ENCODE data around the gene HPS4.

The HPS4 gene

DNA sequence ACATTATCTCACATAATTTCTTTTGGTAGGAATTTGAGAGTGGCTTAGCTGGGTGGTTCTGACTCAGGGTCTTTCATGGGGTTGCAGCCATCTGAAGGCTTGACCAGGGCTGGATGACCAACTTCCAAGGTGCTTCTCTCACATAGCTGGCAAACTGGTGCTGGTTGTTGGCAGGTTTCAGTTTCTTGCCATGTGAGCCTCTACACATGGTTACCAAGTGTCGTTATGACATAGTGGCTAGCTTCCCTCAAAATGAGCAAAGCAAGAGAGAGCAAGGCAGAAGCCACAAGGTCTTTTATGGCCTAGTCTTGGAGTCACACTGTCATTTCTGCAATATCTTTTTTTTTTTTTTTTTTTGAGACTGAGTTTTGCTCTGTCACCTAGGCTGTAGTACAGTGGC lies 32.9 kb upstream of the HPS4 start:
- no peaks in the 10 kb centered on the region for H3K36me3 ChIP-seq (ENCODE audit: insufficient read depth, low read length)
- 94% methylated on average over 1 of the region's 1 CpG for WGBS
- H3K9me3 ChIP-seq (ENCODE audit: insufficient read depth, low read depth, low read length), result no peaks in the 10 kb centered on the region
- peaks cover 10% of the 10 kb centered on the region; the same call in 1 of the 2 replicates for H3K4me1 ChIP-seq (ENCODE audit: insufficient read depth, low read length)
- no peak overlapping the region for H3K4me3 ChIP-seq (ENCODE audit: low read length)
- H3K9ac ChIP-seq (ENCODE audit: low read depth, low read length), result no peak overlapping the region
- H3K27ac ChIP-seq (ENCODE audit: low read depth, low read length), result no peak overlapping the region
- no peaks in the 10 kb centered on the region for H3K27me3 ChIP-seq (ENCODE audit: insufficient read depth, low read length)

DNA sequence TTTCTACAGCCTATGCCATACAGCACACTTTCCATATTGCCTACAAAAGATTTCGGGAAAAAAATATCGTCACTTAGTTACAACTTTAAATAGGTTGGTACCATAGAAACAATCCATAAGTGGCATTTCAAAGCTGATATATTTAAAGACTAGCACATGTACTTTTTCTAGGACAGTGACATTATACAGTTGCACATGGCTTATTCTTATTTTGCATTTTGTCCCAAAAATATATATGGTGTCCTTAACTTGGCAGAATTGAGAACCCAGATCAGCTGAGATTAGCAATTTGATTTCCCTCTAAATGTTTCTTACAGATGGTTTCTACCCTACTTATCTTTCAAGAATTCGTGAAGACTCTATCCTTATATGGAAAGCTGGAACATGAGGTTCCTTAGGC lies 32.3 kb upstream of the HPS4 start:
- H3K36me3 ChIP-seq (ENCODE audit: insufficient read depth, low read length), result no peaks in the 10 kb centered on the region
- no peak overlapping the region for H3K27ac ChIP-seq (ENCODE audit: low read depth, low read length)
- no peaks in the 10 kb centered on the region for H3K9me3 ChIP-seq (ENCODE audit: insufficient read depth, low read depth, low read length)
- no peaks in the 10 kb centered on the region for H3K27me3 ChIP-seq (ENCODE audit: insufficient read depth, low read length)
- 98% methylated on average over 3 of the region's 3 CpGs for WGBS
- peaks cover 13% of the 10 kb centered on the region; the same call in 1 of the 2 replicates for H3K4me1 ChIP-seq (ENCODE audit: insufficient read depth, low read length)
- no peak overlapping the region for H3K4me3 ChIP-seq (ENCODE audit: low read length)
- H3K9ac ChIP-seq (ENCODE audit: low read depth, low read length), result no peak overlapping the region

DNA sequence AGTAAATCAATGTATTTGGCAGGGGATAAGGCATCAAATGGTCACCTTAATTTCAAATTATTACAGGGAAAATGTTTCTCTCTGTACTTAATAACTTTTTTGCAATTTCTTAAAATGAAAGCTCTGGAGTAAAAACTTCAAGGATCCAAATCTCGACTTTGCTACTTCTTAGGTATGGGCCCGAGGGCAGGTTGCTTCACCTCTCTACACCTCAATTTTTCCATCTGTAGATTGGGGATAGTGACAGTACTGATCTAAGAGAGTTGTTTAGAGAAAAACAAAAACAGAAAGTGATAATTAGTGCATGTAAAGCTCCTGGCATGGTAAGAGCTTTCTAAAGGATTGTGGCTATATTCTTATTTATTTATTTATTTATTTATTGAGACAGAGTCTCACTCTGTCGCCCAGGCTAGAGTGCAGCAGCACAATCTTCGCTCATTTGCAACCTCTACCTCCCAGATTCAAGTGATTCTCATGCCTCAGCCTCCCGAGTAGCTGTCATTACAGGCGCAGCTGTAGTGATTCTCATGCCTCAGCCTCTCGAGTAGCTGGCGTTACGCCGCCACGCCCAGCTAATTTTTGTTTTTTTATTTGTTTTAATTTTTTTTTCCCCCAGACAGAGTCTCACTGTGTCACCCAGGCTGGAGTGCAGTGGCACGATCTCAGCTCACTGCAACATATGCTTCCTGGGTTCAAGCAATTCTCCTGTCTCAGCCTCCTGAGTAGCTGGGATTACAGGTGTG lies 31.0 kb upstream of the HPS4 start:
- Histone ChIP-seq H3K9me3 (ENCODE audit: insufficient read depth, low read depth, low read length) (no peaks in the 10 kb centered on the region), H3K36me3 (ENCODE audit: insufficient read depth, low read length) (peaks cover 11% of the 10 kb centered on the region), H3K4me1 (ENCODE audit: insufficient read depth, low read length) (peaks cover 13% of the 10 kb centered on the region; the same call in 1 of the 2 replicates), H3K4me3 (ENCODE audit: low read length) (no peak overlapping the region), H3K27me3 (ENCODE audit: insufficient read depth, low read length) (no peaks in the 10 kb centered on the region), H3K27ac (ENCODE audit: low read depth, low read length) (no peak overlapping the region), H3K9ac (ENCODE audit: low read depth, low read length) (no peak overlapping the region)
- 91% methylated on average over 12 of the region's 12 CpGs for WGBS

DNA sequence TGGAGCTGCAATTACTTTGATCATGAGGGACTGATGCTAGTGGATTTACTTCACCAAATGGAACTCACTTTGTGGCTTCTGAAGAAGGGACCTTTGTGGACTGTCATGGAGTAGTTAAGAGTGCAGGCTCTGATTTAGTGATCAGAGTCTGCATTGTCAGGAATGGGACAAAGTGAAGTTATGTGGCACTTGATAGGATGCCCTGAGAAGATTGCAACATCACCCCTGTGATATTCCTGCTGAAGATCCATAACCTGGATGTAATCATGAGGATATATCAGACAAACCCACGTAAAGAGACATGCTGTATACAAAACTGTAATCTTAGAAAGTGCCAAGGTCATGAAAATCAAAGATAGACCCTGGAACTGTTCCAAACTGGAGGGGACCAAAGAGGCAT lies 30.3 kb upstream of the HPS4 start:
- 96% methylated on average over 1 of the region's 1 CpG for WGBS
- H3K27ac ChIP-seq (ENCODE audit: low read depth, low read length), result no peak overlapping the region
- peak overlapping the region; percentile 87; the same call in 1 of the 2 replicates for H3K4me3 ChIP-seq (ENCODE audit: low read length)
- no peaks in the 10 kb centered on the region for H3K9me3 ChIP-seq (ENCODE audit: insufficient read depth, low read depth, low read length)
- H3K4me1 ChIP-seq (ENCODE audit: insufficient read depth, low read length), result peaks cover 13% of the 10 kb centered on the region; the same call in 1 of the 2 replicates
- H3K9ac ChIP-seq (ENCODE audit: low read depth, low read length), result no peak overlapping the region
- H3K36me3 ChIP-seq (ENCODE audit: insufficient read depth, low read length), result peaks cover 19% of the 10 kb centered on the region
- no peaks in the 10 kb centered on the region for H3K27me3 ChIP-seq (ENCODE audit: insufficient read depth, low read length)

DNA sequence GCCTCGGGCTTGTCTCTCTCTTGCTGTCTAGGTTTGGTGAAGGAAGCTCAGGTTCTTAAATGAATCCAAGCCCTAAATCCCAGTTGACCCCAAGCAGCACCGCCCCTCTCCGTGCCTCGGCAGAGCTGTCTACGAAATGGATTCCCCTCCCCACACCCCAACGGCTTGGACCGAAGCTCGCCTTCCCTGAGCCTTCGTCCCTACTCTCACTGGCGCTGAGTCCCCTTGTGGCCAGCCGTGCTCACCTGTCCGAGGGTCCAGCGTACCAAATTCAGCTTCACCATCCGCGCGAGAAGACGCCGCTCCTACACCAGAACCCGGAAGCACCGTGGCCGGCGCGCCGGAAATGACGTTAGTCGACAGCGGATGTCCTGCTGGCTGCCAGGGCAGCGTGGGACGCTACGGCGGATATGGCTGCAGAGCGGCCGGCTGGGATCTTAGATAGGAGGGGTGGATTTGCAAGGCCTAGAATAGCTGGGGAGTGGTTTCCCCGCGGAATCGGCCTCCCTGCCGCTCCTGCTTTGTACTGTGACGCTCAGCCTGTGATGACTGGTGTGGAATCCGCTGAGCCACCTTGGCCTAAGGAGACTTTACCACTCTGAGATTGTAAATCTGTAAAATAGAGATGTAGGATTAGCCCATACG lies 28.7 kb upstream of the HPS4 start, which contains the start of gene TFIP11:
Gene TFIP11 (minus strand): TSS at position 325 of the 645 bp plus-strand sequence. CDS start 2,201 bp downstream, outside the sequence.
- Histone ChIP-seq H3K4me1 (ENCODE audit: insufficient read depth, low read length) (peaks cover 13% of the 10 kb centered on the region; the same call in 1 of the 2 replicates), H3K27ac (ENCODE audit: low read depth, low read length) (peak within 1 kb of the TSS; percentile 70), H3K27me3 (ENCODE audit: insufficient read depth, low read length) (no peaks in the 10 kb centered on the region), H3K4me3 (ENCODE audit: low read length) (peak within 1 kb of the TSS; percentile 87), H3K9ac (ENCODE audit: low read depth, low read length) (peak within 1 kb of the TSS; percentile 82), H3K9me3 (ENCODE audit: insufficient read depth, low read depth, low read length) (no peaks in the 10 kb centered on the region), H3K36me3 (ENCODE audit: insufficient read depth, low read length) (peaks cover 33% of the 10 kb centered on the region)
- WGBS, result under 1% methylated on average over 40 of the region's 40 CpGs

DNA sequence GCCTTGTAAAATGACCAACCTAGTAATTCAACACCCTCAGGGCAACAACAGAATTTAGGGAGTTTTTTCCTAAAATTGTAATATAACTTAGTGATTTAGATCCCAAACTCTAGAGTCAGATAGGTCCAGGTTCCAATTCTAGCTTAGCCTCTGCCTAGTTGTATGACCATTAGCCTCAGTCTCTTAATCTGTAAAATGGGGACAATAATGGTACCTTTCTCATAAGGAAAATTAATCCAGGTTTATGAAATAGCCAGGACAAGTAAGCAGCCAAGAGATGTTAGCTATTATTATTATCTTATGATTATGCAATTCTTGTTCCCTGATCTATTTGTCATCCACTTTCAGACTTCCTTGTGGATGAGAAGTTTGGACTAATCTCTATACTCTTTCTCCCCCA lies 24.6 kb upstream of the HPS4 start:
- peaks cover 73% of the 10 kb centered on the region for H3K36me3 ChIP-seq (ENCODE audit: insufficient read depth, low read length)
- H3K9me3 ChIP-seq (ENCODE audit: insufficient read depth, low read depth, low read length), result no peaks in the 10 kb centered on the region
- H3K27ac ChIP-seq (ENCODE audit: low read depth, low read length), result no peak overlapping the region
- peaks cover 10% of the 10 kb centered on the region for H3K4me1 ChIP-seq (ENCODE audit: insufficient read depth, low read length)
- no peaks in the 10 kb centered on the region for H3K27me3 ChIP-seq (ENCODE audit: insufficient read depth, low read length)
- H3K4me3 ChIP-seq (ENCODE audit: low read length), result no peak overlapping the region
- H3K9ac ChIP-seq (ENCODE audit: low read depth, low read length), result no peak overlapping the region

DNA sequence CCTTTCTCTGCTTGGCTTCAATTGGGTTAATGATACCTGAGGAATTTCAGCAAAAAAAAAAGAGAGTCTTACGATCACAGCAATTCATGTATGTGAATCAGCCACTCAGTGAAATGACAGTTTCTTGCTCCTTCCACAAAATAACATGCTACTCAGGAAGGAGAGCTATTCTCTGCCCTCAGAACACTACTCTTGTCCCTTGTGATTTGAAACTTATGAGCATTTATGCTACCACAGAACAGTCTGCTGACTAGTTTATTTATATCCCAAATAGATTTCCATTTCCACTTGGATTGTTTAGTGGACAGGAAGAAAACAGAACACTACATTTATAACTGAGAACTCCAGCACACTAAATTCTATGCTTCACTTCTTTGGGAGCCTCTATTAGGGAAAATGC lies 20.2 kb upstream of the HPS4 start:
- H3K4me1 ChIP-seq (ENCODE audit: insufficient read depth, low read length), result peaks cover 5% of the 10 kb centered on the region
- peaks cover 95% of the 10 kb centered on the region for H3K36me3 ChIP-seq (ENCODE audit: insufficient read depth, low read length)
- no peak overlapping the region for H3K4me3 ChIP-seq (ENCODE audit: low read length)
- no peak overlapping the region for H3K27ac ChIP-seq (ENCODE audit: low read depth, low read length)
- no peaks in the 10 kb centered on the region for H3K27me3 ChIP-seq (ENCODE audit: insufficient read depth, low read length)
- H3K9me3 ChIP-seq (ENCODE audit: insufficient read depth, low read depth, low read length), result no peaks in the 10 kb centered on the region
- WGBS, result 79% methylated on average over 1 of the region's 1 CpG
- no peak overlapping the region for H3K9ac ChIP-seq (ENCODE audit: low read depth, low read length)

DNA sequence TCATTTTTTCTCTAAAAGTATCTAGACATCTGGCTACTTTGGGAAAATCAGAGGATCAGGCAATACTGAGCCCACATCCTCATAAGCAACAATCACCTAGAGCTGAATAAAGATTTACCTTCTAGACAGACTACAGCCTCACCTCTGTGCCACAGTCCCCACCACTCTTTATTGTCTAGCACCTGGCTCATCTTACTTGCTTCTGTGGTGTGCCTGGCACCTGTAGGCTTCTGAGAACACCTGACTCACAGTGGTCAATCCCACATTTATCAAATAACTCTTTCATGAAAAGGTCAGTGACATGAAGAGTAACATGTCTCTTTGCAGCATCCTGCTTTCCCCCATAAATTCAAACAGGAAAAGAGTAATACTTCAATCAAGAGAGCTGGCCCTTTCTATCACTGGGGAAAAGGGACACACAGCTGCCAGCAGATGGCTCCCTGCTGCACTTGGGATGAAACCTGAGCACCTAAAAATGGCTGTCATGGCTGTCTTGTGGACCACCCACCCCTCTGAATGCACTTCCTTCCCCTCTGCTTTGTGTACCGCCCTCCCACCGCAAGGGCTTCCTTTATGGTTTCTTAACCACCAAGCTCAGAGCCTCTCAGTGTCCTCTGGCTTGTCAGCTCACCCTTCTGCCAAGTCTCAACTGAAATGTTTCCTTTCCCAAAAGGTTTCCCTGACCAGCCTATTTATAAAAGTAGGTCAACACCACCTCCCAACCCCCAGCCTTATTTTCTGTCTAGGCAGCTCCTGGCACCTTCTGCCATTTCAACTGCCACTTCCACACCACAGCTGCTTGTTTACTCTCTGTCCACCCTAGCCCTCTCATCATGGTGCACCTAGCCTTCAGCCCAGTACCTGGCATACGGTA lies 19.3 kb upstream of the HPS4 start:
- H3K9me3 ChIP-seq (ENCODE audit: insufficient read depth, low read depth, low read length), result no peaks in the 10 kb centered on the region
- H3K27ac ChIP-seq (ENCODE audit: low read depth, low read length), result peak overlapping the region; percentile 39
- H3K9ac ChIP-seq (ENCODE audit: low read depth, low read length), result no peak overlapping the region
- peaks cover 93% of the 10 kb centered on the region for H3K36me3 ChIP-seq (ENCODE audit: insufficient read depth, low read length)
- 55% methylated on average over 3 of the region's 3 CpGs for WGBS
- H3K4me1 ChIP-seq (ENCODE audit: insufficient read depth, low read length), result peaks cover 5% of the 10 kb centered on the region
- no peak overlapping the region for H3K4me3 ChIP-seq (ENCODE audit: low read length)
- no peaks in the 10 kb centered on the region for H3K27me3 ChIP-seq (ENCODE audit: insufficient read depth, low read length)

DNA sequence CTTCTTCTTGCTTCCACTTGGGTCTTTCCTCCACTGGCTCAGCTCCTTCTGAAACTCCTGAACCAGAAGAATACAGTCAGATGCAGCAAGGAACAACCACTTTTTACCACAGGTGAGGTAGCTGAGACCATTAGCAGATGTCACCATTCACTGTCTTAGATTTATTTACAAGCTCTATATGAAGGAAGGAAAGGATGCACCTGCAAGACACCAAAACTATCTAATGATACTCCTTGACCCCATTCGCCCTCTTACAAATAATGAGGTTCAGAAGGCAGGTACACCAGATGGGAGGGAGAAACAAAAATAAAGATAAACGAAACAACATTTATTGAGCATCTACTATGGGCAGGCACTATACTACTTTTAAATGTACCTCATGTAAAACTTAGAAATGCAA lies 18.4 kb upstream of the HPS4 start:
- 100% methylated on average over 1 of the region's 2 CpGs for WGBS
- H3K36me3 ChIP-seq (ENCODE audit: insufficient read depth, low read length), result peaks cover 90% of the 10 kb centered on the region
- no peak overlapping the region for H3K27ac ChIP-seq (ENCODE audit: low read depth, low read length)

DNA sequence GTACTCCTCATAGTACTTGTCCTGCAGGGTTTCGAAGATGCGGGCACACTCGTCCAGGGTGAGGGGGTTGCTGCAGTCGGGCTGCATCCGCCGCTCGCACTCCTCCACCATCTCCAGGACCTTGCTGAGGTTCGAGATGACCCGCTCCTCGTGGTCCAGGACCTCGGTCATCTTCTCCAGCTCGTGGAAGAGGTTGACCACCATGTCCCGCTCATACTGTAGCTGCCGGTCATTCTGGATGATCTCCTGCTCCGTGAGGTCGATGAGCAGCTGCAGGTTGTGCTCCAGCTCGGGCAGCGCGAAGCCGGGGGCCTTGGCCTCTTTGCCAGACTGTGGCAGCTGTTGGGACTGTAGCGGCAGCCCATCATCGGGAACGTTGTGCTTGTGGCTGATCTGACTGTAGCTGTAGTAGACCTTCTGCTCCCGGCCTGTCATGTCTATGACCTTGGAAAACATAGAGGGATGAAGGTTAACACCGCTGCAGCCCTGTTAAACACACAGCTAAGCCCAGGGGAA lies 15.7 kb upstream of the HPS4 start:
- WGBS, result 95% methylated on average over 25 of the region's 25 CpGs
- Histone ChIP-seq H3K27ac (ENCODE audit: low read depth, low read length) (no peak overlapping the region), H3K36me3 (ENCODE audit: insufficient read depth, low read length) (peaks cover 92% of the 10 kb centered on the region)

More for the DNA sequence above, 18.4 kb upstream of the HPS4 start:
- Histone ChIP-seq H3K4me3 (ENCODE audit: low read length) (no peak overlapping the region), H3K4me1 (ENCODE audit: insufficient read depth, low read length) (peaks cover 5% of the 10 kb centered on the region), H3K27me3 (ENCODE audit: insufficient read depth, low read length) (no peaks in the 10 kb centered on the region), H3K9me3 (ENCODE audit: insufficient read depth, low read depth, low read length) (no peaks in the 10 kb centered on the region), H3K9ac (ENCODE audit: low read depth, low read length) (no peak overlapping the region)

More for the DNA sequence above, 15.7 kb upstream of the HPS4 start:
- H3K9ac ChIP-seq (ENCODE audit: low read depth, low read length), result no peak overlapping the region
- H3K4me3 ChIP-seq (ENCODE audit: low read length), result no peak overlapping the region
- H3K4me1 ChIP-seq (ENCODE audit: insufficient read depth, low read length), result peaks cover 5% of the 10 kb centered on the region
- no peaks in the 10 kb centered on the region for H3K9me3 ChIP-seq (ENCODE audit: insufficient read depth, low read depth, low read length)
- H3K27me3 ChIP-seq (ENCODE audit: insufficient read depth, low read length), result no peaks in the 10 kb centered on the region

All from HUES64 (cell line).